ENCODE measurements around the gene KBTBD6.
"Not testable (repeated sequence)": the region's sequence is repeated elsewhere in the genome, so short reads cannot be mapped to it uniquely, and the experiment has no call there.

KBTBD6 gene

DNA sequence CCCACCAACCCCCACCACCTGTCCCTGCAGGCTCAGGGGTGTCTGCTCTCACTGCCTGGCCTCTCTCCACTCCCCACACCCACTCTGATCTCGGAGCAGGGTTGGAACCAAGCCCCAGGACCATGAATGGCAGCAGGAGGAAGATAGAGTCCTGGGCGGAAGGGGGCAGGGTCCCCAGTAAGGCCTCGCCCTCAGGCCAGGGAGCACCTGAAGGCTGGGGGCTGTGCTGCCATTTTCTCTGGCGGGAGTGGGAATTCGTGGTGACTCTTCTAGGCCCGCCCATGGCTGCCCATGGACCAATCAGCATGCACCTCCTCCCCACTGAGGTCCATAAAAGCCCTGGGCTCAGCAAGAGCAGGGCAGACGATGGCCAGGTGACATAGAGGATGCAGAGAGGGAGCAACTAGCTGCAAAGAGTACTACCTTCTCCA is 25.0 kb downstream of the KBTBD6 start:
- no peaks in the 10 kb centered on the region for H3K27me3 Mint-ChIP-seq
- H3K36me3 Mint-ChIP-seq = no peaks in the 10 kb centered on the region
- H3K27ac Mint-ChIP-seq = no peak overlapping the region
- no peaks in the 10 kb centered on the region for H3K9me3 Mint-ChIP-seq
- CTCF ChIA-PET = no interaction called here
- no peak for DNase-seq
- no peaks in the 10 kb centered on the region for H3K4me1 Mint-ChIP-seq
- H3K4me3 Mint-ChIP-seq = no peak overlapping the region

GRCh38 chr13:41107104-41107571 is 25.5 kb downstream of the KBTBD6 start:
- no peaks in the 10 kb centered on the region for H3K4me1 Mint-ChIP-seq
- no peak overlapping the region for H3K4me3 Mint-ChIP-seq
- no peak for DNase-seq
- no peaks in the 10 kb centered on the region for H3K36me3 Mint-ChIP-seq
- no peaks in the 10 kb centered on the region for H3K9me3 Mint-ChIP-seq
- CTCF ChIA-PET = no interaction called here
- H3K27ac Mint-ChIP-seq = no peak overlapping the region
- no peaks in the 10 kb centered on the region for H3K27me3 Mint-ChIP-seq

DNA sequence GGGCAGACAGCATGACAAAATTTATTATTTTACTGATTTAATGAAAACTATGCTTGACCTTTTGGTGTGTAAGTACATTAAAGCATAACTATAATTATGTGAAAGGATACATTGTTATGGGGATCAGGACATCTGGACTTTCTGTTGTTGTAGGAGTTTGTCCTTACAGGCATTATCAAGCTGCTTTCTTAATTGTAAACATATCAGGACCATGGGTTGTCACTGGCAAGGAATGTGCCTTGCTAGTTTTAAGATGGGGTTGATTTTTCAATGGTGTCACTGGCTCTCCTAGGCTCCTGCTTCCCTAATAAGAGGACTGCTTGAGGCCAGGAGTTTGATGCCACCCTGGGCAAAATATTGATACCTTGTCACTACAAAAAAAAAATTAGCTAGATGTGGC is 32.6 kb downstream of the KBTBD6 start:
- Mint-ChIP-seq H3K4me1 (no peaks in the 10 kb centered on the region), H3K27me3 (no peaks in the 10 kb centered on the region), H3K36me3 (no peaks in the 10 kb centered on the region), H3K9me3 (peaks cover 3% of the 10 kb centered on the region), H3K27ac (no peak overlapping the region), H3K4me3 (no peak overlapping the region)
- DNase-seq = no peak
- CTCF ChIA-PET = interaction anchor here (0.6 kb wide), 1 partner anchor 767 kb away, joined by 3 read pairs; no protein-coding TSS in a partner anchor

- H3K4me3 Mint-ChIP-seq = no peak overlapping the region
- H3K36me3 Mint-ChIP-seq = no peaks in the 10 kb centered on the region
- no peaks in the 10 kb centered on the region for H3K27me3 Mint-ChIP-seq
- no peak for DNase-seq
- CTCF ChIA-PET = no interaction called here
- H3K4me1 Mint-ChIP-seq = no peaks in the 10 kb centered on the region
- H3K9me3 Mint-ChIP-seq = peaks cover 3% of the 10 kb centered on the region
- H3K27ac Mint-ChIP-seq = no peak overlapping the region
Observed at GRCh38 chr13:41098761-41099160, 33.8 kb downstream of the KBTBD6 start.

- H3K4me3 Mint-ChIP-seq, H3K27ac Mint-ChIP-seq, H3K27me3 Mint-ChIP-seq, DNase-seq, CTCF ChIA-PET, H3K36me3 Mint-ChIP-seq, H3K4me1 Mint-ChIP-seq, H3K9me3 Mint-ChIP-seq: not testable (repeated sequence)
Observed at GRCh38 chr13:41095681-41096080, 36.9 kb downstream of the KBTBD6 start.

- peaks cover 34% of the 10 kb centered on the region for H3K36me3 Mint-ChIP-seq
- no peak overlapping the region for H3K27ac Mint-ChIP-seq
- H3K9me3 Mint-ChIP-seq = peaks cover 7% of the 10 kb centered on the region
- H3K4me1 Mint-ChIP-seq = peaks cover 3% of the 10 kb centered on the region
- CTCF ChIA-PET = no interaction called here
- H3K27me3 Mint-ChIP-seq = no peaks in the 10 kb centered on the region
- H3K4me3 Mint-ChIP-seq = no peak overlapping the region
- DNase-seq = no peak
Observed at GRCh38 chr13:41085961-41086585, 46.5 kb downstream of the KBTBD6 start.

DNA sequence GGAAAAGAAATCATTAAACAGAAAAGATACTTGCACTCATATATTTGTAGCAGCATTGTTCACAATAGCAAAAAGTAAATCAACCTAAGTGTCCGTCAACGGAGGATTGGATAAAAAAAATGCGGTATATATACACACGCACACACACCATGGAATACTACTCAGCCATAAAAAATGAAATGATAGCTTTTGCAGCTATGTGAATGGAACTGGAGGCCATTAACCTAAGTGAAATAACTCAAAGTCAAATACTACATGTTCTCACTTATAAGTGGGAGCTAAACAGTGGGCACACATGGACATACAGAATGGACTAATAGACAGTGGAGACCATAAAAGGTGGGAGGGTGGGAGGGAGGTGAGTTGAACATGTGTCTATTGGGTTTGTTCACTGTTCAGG is 52.9 kb downstream of the KBTBD6 start:
- Mint-ChIP-seq H3K27ac (no peak overlapping the region), H3K4me3 (no peak overlapping the region), H3K4me1 (no peaks in the 10 kb centered on the region), H3K36me3 (peaks cover 57% of the 10 kb centered on the region), H3K9me3 (no peaks in the 10 kb centered on the region), H3K27me3 (no peaks in the 10 kb centered on the region)
- CTCF ChIA-PET = no interaction called here
- DNase-seq = no peak
